GM19467 (cell line): ENCODE results near the gene EMP1.

Experiments
- ATAC-seq: cut with Tn5 transposase; IDR thresholded peaks from one replicate; pipeline ENCODE4 v1.9.1; 2021; ENCODE audit warnings: mild to moderate bottlenecking, moderate library complexity; ENCODE audit not compliant: unreplicated experiment

Gene EMP1

GRCh38 chr12:13195250-13195649 lies 1.3 kb upstream of the EMP1 start:
- no peak for ATAC-seq

- no peak for ATAC-seq
These were observed 769 bp upstream of the EMP1 start for GRCh38 chr12:13195785-13196129.

- no peak for ATAC-seq
These were observed 506 bp downstream of the EMP1 start for GRCh38 chr12:13197032-13197431.

GRCh38 chr12:13197526-13198143 lies 1.1 kb downstream of the EMP1 start:
- ATAC-seq, result no peak

DNA sequence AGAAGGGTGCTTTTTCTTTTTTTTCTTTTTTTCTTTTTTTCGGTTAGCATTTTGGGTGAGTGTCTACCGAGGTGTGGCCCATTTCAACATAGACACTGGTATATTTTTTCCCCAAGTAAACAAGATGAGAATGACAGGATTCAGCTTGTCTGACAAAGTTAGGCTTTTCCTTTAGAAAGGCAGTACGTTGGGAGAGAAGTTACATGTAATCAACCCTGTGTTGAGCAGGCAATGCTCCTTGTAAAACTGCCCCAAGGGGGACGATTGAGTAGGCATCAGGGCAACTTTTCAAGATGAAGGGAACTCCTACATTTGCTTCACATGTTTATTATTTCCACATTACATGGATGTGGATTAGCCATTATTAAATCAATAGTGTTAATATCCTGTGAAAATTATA lies 1.7 kb downstream of the EMP1 start:
- ATAC-seq, result no peak

DNA sequence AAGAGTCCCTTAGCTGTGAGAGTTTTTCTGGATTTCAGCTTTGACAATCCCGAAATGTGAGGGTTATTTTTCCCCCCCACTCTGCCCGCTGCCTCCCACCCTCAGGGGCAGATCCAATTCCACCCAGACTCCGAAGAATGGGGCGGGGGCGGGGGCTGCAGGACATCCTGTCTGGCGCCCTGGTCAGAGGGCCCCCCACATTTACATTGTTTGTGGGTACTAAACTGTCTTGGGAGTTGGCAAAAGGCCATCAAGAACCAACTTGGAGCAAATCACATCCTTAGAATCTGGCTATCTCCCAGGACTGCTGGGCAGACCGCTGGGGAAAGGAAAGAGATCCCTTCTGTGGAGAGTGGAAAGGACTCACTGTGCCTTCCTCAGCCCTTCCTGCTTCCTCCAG lies 2.4 kb downstream of the EMP1 start:
- no peak for ATAC-seq

GRCh38 chr12:13199592-13199991 lies 3.1 kb downstream of the EMP1 start:
- no peak for ATAC-seq

GRCh38 chr12:13200841-13201240 lies 4.3 kb downstream of the EMP1 start:
- ATAC-seq, result no peak

DNA sequence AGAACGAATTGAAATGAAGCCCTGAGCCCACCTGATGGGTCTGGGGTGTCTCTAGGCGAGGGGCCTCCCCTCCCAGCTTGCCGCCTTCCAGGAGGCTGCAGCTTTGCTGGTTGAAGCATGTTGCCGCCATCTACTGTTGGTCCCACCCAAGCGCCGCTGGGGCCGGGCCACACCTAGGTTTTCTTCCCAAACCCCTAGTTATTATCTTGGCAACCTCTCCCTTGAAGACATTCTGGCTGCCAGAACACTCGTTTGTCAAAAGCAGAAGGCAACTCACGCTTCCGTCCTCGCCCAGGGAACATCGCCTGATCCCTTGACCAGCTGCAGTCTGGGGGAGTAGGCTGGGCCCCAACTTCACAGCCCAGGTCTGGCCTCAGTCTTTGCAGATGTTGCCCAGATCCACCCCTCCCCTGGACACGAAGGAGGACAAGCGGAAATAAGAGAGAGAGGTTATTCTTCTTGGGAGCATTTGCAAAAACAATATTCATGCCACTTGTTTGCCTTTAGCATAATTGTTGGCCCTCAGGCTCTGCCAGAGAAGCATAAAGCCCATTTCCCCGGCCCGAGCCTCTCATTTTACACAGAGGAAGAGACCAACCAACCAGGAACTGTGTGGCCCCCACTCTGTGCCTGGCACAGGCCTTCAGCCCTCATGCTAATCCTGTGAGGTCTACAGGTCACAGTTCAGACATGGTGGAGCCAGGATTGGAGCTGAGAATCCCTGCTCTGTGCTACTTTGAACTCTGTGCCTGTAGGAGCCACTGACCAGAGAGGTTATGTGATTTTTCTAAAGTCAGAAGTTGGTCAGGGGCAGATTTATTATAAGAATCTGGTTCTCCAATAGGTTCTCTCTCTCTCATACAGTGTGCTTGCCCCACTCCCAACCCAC lies 6.8 kb downstream of the EMP1 start:
- no peak for ATAC-seq

DNA sequence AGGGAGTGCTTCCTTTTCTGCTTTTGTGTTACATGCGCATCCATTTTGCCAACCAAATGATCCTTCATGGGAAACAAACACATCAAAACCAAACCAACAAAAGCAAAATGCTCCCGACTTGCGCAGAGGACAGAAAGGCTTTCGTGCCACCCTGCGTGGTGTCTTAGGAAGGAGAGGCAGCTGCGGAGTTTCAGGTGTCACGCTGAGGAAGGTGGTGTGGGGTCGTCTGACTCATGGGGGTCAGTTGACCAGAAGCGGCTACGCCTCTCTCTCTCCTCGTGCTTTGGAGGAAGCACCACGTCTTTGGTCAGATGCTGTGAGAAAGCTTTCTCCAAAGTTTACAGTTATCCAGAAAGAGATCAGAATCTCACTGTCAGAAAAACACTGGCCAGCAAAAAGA lies 7.9 kb downstream of the EMP1 start:
- ATAC-seq, result no peak

DNA sequence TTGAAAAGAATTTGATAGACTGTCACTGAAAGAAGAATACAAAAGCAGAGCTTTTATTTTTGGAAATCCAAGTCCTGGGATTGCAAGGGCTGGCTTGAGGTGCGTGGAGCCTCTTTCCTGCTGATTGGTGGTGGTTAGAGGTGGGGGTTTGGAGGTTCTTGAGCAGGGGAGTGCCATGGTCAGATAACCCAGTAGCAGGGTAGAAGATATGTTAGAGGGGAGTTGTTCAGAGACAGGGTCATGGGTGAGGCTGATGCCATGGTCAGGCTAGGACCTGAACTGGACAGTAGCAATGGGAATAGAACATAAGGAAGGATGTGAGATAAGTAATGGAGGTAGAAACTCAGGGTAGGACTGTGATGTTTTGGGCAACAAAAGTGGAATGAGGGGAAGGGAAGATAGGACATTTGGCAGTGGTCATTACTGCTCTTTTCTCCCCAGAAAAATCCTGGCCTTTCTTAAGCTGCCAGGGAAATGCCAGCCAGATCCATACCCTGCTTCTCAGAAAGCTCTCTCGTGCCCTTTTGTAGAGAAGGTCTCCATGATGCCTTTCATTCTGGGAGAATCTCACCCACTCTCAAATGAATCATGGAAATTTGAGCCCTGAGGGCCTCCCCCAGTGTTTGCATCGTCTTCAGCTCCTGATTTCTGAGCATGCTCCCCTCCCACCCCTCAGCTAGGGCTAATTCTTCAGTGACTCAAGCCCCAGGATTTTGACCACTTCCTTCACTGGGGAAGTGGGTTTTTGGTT lies 9.5 kb downstream of the EMP1 start:
- no peak for ATAC-seq

GRCh38 chr12:13206560-13206897 lies 10.0 kb downstream of the EMP1 start:
- no peak for ATAC-seq

DNA sequence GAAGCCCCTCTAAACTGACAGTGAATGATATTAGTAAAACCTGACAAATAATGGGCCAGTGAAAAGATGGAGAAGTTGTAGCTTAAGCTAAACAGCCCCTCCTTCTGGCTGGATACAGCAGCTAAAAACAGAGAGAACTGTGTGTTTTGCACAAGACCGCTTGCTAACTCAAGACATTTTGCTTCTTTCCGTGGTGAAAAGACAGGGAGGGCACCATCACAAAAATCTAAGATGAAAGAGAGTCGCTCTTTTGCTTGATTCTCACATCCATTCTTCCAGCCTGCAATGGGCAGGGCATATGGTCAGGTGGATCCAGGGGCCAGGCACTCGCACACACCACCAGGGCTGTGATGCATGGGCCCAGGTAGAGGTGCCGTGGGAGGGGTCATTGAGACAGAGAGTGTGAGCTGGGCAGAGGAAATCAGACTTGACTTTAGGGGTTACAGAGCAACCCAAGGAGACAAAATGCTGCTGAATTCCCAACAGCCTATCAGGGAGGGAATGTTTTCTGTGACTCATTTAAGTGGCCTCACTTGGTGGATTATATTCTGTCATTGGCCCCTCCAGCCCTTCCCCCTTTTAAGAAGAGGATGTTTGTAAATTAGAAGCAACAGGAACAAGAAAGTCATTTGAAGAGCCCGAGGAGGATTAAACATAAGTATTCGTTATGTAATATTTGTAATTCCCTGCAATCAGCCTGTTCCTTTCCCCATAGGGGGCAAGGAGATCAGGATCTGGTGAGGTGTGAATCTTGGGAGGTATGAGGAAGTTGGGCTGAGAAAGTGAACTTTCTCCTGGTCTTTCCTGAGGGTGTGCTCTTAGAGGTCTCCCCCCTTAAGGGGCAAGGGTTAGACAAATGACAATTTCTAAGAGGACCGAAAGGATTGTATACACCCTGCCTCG lies 12.3 kb downstream of the EMP1 start:
- ATAC-seq, result no peak

DNA sequence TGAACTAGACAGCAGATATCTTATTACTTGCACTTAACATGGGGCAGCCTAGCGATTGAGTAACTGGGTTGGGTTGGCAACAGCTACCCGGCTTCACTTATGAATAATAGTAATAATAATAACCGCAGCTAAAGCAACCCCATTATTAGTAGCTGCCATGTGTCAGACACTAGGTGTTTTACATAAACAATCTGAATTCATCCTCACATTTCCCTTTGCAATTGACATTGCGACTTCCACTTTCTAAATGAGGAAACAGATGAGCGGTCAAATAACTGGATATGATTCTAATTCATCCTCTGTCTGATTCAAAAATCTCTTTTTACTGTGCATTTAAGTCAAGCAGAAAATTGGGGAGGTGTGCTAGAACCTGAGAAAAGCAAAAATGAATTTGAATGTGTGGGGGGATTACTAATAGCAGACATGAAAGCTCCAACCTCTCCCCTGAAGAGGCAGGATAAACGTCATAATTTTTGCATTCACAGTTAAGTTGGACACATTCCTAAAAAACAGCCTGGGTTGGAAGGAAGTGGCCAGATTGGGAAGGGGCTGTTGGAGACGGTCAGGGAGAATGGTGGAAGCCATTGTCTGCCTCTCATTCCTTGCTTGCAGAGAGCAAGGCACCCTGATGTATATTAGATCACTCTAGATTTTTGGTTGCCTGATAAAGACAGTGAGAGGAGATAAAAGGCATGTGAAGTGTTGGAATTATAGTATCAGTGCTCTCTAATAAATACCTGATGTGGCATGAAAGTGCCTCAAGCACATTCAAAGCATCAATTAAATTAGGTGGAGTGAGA lies 13.1 kb downstream of the EMP1 start:
- ATAC-seq, result no peak

- ATAC-seq, result no peak
These were observed 14.0 kb downstream of the EMP1 start for GRCh38 chr12:13210236-13211190.

DNA sequence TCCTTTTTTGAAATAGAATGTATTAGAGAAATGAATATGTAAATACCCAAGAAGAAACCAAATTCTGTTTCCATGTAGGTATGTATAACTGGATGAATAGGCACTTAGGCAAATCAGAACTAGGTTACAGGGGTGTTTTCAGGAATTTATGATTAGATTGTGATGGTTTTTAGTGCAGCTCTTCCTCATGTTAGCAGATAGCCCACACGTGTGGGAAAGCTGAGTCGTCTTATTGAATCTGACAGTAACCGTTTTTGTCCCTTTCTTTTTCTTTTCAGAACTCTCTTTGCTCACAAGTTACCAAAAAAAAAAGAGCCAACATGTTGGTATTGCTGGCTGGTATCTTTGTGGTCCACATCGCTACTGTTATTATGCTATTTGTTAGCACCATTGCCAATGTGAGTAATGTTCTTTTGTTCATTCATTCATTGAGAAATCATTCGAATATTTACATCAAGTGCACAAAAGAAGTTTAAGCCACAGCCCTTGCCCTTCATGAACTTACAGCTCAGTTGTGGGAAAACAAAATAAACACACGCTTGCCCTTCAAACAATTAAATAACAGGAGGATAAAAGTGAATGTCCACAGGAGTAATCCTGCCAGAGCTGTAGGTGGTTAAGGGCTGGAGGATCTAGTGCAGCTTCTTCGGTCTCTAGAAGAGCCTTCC lies 14.8 kb downstream of the EMP1 start:
- ATAC-seq, result no peak

GRCh38 chr12:13211859-13212664 lies 15.5 kb downstream of the EMP1 start:
- ATAC-seq, result no peak

- ATAC-seq, result no peak
These were observed 18.5 kb downstream of the EMP1 start for GRCh38 chr12:13215056-13215455.
